Parathyroid adenoma (tissue), 2 donors: ENCODE data around the gene ADM5.

ENCODE experiments used
- H2AFZ ChIP-seq: fragments of 300-600 bp; sonication (generic); one replicate; pipeline ENCODE4 v1.7.0; 2017; ENCODE audit warnings: antibody characterized with exemption, mild to moderate bottlenecking
- H3K27ac ChIP-seq: fragments of 300-600 bp; sonication (generic); one replicate; pipeline ENCODE4 v1.7.0; 2017
- H3K27me3 ChIP-seq: fragments of 300-600 bp; sonication (generic); one replicate; pipeline ENCODE4 v1.7.0; 2017; ENCODE audit warnings: low read length; ENCODE audit not compliant: control insufficient read depth, insufficient read depth
- H3K36me3 ChIP-seq: fragments of 300-600 bp; sonication (generic); one replicate; pipeline ENCODE4 v1.7.0; 2017; ENCODE audit warnings: low read length; ENCODE audit not compliant: control insufficient read depth, insufficient read depth
- H3K4me1 ChIP-seq: fragments of 300-600 bp; sonication (generic); one replicate; pipeline ENCODE4 v1.7.0; 2017; ENCODE audit warnings: control low read depth
- H3K4me2 ChIP-seq: fragments of 300-600 bp; sonication (generic); one replicate; pipeline ENCODE4 v1.7.0; 2017; ENCODE audit warnings: low read length
- H3K4me3 ChIP-seq: fragments of 300-600 bp; sonication (generic); one replicate; pipeline ENCODE4 v1.7.0; 2017; ENCODE audit warnings: low read depth, low read length
- H3K79me2 ChIP-seq: fragments of 300-600 bp; sonication (generic); one replicate; pipeline ENCODE4 v1.7.0; 2017; ENCODE audit warnings: control low read depth
- H3K9ac ChIP-seq: fragments of 300-600 bp; sonication (generic); one replicate; pipeline ENCODE4 v1.7.0; 2017; ENCODE audit warnings: mild to moderate bottlenecking
- H3K9me3 ChIP-seq: fragments of 300-600 bp; sonication (generic); one replicate; pipeline ENCODE4 v1.7.0; 2017; ENCODE audit warnings: low read length; ENCODE audit not compliant: control insufficient read depth
- CTCF ChIP-seq: fragments of 300-600 bp; sonication (generic); IDR thresholded peaks from one replicate; pipeline ENCODE4 v1.7.0; 2017; ENCODE audit warnings: antibody characterized with exemption, mild to moderate bottlenecking
- donor health status: primary hyperparathyroidism.

Gene ADM5

GRCh38 chr19:49664171-49665035 is 25.0 kb upstream of the ADM5 start:
- peak overlapping the region; percentile 96 for H3K4me3 ChIP-seq
- H3K9me3 ChIP-seq, result no peaks in the 10 kb centered on the region
- H3K4me2 ChIP-seq, result peak overlapping the region; percentile 100
- H3K9ac ChIP-seq, result peak overlapping the region; percentile 5
- no peak for TF ChIP-seq CTCF
- H3K36me3 ChIP-seq, result no peaks in the 10 kb centered on the region
- H3K27me3 ChIP-seq, result no peaks in the 10 kb centered on the region
- no peaks in the 10 kb centered on the region for H3K79me2 ChIP-seq
- H3K4me1 ChIP-seq, result no peaks in the 10 kb centered on the region
- peak overlapping the region; percentile 92 for H3K27ac ChIP-seq
- H2AFZ ChIP-seq, result peak overlapping the region; percentile 93

- Histone ChIP-seq H3K4me1 (no peaks in the 10 kb centered on the region), H3K79me2 (no peaks in the 10 kb centered on the region), H3K4me2 (peak overlapping the region; percentile 100), H3K9me3 (no peaks in the 10 kb centered on the region), H3K9ac (peak overlapping the region; percentile 5), H3K27ac (peak overlapping the region; percentile 92), H3K27me3 (no peaks in the 10 kb centered on the region), H3K36me3 (no peaks in the 10 kb centered on the region), H2AFZ (peak overlapping the region; percentile 93), H3K4me3 (peak overlapping the region; percentile 96)
- no peak for TF ChIP-seq CTCF
Measured at GRCh38 chr19:49665036-49665350, 24.4 kb upstream of the ADM5 start.

GRCh38 chr19:49665351-49666119 is 23.9 kb upstream of the ADM5 start, which contains the start of the genes BCL2L12 and IRF3:
TSS of gene BCL2L12 (plus strand) at chr19:49665933. CDS start at chr19:49666693, 760 bp downstream.
TSS of gene IRF3 (minus strand) at chr19:49665857. CDS start at chr19:49664838, 1,019 bp downstream.
- no peak for TF ChIP-seq CTCF
- H3K9ac ChIP-seq, result peak within 1 kb of the TSS; percentile 38
- no peaks in the 10 kb centered on the region for H3K27me3 ChIP-seq
- no peaks in the 10 kb centered on the region for H3K79me2 ChIP-seq
- peak within 1 kb of the TSS; percentile 92 for H3K27ac ChIP-seq
- H3K4me2 ChIP-seq, result peak within 1 kb of the TSS; percentile 100
- H3K9me3 ChIP-seq, result no peaks in the 10 kb centered on the region
- H3K4me3 ChIP-seq, result peak within 1 kb of the TSS; percentile 96
- H3K36me3 ChIP-seq, result no peaks in the 10 kb centered on the region
- no peaks in the 10 kb centered on the region for H3K4me1 ChIP-seq
- H2AFZ ChIP-seq, result peak within 1 kb of the TSS; percentile 93

GRCh38 chr19:49666120-49666444 is 23.3 kb upstream of the ADM5 start:
- peak overlapping the region; percentile 92 for H3K27ac ChIP-seq
- H3K36me3 ChIP-seq, result no peaks in the 10 kb centered on the region

More at GRCh38 chr19:49666120-49666444, 23.3 kb upstream of the ADM5 start:
- Histone ChIP-seq H3K9me3 (no peaks in the 10 kb centered on the region), H3K79me2 (no peaks in the 10 kb centered on the region), H3K4me2 (peak overlapping the region; percentile 100), H3K4me1 (no peaks in the 10 kb centered on the region), H3K9ac (peak overlapping the region; percentile 38), H3K4me3 (peak overlapping the region; percentile 96), H2AFZ (peak overlapping the region; percentile 93), H3K27me3 (no peaks in the 10 kb centered on the region)
- no peak for TF ChIP-seq CTCF
